Activated CD4-positive, alpha-beta T cell treated with anti-CD3 and anti-CD28 coated beads, Interleukin-2, amount 50 U/mL, for 16 hours (primary cell): Measurements from ENCODE around the gene CST9L.
A peak's percentile ranks its signal among the peaks of the same experiment; 100 is the strongest.

Experiments used
- DNase-seq: peaks from one replicate; pipeline ENCODE4 v3.0.0-alpha.2; 2020

Gene CST9L

GRCh38 chr20:23542801-23543200 lies 25.5 kb downstream of the CST9L start:
- no peak for DNase-seq

GRCh38 chr20:23541776-23542175 lies 26.5 kb downstream of the CST9L start:
- DNase-seq = no peak

DNA sequence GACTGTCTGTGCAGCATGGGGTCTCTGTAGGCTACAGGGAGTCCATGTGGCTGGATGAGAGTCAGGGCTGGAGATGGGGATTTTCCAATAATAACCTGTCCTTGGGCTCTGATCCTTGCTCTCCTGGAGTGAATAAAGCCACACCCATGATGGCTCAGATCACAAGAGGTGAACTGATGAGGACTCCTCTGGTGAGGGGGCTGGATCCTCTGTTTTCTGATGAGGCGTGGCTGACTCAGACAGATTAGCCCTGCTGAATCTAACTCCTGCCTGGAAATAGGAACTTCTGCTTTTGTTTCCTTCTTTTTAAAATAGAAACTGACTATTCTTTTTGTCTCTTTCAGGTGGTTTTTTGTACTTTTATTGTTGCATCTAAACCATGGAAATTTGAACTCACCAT lies 27.0 kb downstream of the CST9L start:
- DNase-seq = no peak

DNA sequence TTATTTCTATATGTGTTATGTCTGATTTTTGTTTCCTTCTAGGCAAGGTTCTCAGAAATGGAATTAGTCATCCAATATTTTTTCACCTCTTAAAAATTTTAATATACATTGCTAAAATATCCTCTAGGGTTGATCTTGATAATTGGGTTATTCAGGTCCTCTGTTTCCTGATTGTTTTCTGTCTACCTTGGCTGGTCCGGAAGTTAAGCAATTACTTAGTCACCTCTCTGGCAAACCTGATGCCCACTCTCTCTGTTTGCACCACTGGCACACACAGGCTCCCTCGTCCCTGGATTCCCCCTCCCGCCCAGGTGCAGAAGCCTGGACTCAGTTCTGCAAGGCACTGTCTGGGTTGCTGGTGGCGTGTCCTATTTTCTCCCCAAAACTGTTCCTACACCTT lies 27.7 kb downstream of the CST9L start:
- DNase-seq = no peak

DNA sequence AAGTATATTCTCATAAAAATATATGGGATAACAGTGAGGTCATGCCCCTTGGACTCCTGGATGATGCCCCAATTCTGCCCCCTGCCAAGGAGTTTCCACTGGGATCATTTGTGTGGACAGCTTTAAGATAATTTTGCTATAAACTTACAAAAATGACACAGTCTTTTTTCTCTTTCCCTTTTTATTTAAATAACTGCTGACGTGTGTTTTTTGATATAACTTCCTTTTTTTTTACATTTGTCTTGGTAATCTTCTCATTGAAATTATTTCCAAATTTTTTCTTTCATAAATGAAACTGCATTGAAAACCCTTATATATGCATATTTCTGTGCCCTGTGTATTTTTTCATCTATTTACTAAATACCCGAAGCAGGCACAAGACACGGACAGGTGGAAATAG lies 31.3 kb downstream of the CST9L start:
- DNase-seq = no peak

GRCh38 chr20:23536328-23536974 lies 31.8 kb downstream of the CST9L start:
- no peak for DNase-seq

DNA sequence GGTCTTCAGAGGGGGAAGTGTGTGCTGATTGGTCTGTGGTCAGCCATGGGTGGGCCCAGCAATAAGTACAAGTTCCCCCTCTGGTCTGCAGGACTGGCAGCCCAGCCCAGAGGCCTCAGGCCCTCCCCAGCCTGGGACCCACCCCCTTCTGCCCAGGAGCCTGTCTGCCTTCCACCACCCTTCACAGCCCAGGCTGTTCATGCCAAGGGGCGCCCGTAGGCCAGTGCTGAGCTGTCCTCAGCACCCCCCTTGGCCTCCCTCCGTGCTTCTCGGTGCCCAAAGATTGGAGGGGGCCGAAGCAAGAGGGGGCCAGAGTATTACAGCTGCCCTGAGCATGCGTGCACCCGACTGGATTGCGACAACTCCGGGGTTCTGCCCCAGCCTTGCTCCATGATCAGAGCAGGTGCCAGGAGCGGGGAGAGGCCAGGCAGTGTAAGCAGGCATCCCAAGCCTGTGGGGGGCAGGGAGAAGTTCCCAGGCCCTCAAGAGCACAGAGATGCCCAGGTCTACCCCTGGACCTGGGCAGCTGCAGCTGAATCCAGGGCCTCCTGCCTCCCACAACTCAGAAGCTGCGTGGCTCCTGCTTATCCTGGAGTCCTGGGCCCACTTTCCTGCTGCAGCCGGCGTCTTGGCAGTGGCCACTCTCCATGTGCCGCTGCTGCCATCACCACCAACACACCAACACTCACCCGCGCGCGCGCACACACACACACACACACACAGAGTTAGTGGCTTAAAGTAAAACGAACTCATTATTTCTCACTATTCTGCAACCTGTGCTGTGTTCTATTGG lies 33.3 kb downstream of the CST9L start:
- no peak for DNase-seq

GRCh38 chr20:23533161-23533560 lies 35.1 kb downstream of the CST9L start:
- DNase-seq = no peak

GRCh38 chr20:23532533-23532932 lies 35.8 kb downstream of the CST9L start:
- no peak for DNase-seq

GRCh38 chr20:23530937-23531567 lies 37.2 kb downstream of the CST9L start:
- DNase-seq = no peak

DNA sequence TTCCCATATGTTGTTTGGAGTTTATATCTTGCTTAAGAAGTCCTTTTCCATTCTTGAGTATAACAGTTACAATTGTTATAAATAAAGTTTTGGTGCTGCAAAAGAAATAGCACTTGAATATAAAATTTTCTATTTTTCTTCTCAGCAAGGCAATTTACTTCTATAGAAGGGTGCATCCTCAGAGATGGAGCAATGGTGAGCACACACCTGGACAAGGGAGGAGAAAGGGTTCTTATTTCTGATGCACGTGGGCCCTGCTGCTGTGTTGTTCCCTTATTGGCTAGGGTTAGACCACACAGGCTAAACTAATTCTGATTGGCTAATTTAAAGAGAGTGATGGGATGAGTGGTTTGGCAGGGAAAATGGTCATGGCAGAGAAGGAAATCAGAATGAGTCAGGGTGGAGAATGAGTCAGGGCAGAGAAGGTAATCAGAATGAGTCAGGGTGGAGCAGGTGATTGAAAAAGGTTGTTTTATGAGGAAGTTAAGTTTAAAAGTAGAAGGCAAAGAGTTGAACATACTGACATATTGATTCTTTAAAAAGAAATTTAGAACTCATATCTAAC lies 39.3 kb downstream of the CST9L start:
- peak; percentile 37 for DNase-seq

DNA sequence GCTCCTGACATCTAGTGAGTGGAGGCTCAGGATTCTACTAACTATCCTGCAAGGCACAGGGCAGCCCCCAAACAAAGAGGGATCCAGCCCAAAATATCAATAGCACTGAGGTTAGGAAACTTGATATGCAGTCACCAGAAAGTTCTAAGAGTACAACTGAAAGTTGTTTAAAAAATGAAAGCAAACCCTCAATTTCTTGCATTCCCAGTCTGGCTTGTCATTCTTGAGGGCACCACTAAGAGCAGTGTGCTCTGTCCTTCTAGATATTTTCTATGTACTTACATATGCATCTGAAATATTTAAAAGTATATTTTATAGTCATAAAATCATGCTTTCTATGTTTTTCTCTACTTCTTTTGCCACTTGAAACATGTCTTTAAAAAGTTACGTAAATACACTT lies 41.4 kb downstream of the CST9L start:
- no peak for DNase-seq

- DNase-seq = no peak
These were observed 44.1 kb downstream of the CST9L start for GRCh38 chr20:23524146-23524545.

DNA sequence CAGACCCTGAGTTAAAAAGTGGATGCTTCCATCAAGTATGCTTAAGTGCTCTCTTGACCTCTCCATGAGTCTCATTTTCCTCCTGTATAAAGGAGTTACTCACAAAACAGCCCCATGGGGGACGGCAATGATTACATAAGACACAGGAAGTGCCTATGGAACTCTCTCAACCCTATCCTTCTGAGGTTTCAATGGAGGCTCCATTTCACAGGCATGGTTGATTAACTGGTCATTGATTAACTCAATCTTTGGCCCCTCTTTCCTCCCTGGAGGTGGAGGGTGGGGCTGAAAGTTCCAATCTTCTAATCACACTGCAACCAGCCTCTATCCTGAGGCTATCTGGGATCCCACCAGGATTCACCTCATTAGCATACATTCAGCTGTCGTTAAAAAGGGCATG lies 48.1 kb downstream of the CST9L start:
- no peak for DNase-seq

DNA sequence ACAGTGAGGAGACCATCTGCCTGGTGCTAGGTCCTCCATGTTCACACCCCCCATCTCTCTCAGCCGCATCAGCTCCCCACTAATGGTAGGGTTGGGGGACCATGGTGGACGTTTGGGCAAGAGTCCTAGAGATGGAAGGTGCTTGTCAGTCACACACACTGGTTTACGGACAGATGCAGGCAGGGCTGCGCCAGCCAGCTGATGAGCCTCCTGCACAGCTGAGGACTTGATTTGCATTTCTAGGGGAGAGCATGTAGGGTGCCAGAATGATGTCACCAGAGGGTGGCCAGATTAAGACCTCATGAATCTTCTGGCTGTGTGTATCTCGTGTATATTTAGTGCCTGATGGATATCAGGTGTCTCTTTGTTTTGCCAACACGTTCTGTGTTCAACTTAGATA lies 48.7 kb downstream of the CST9L start:
- no peak for DNase-seq

- DNase-seq = no peak
These were observed 50.6 kb downstream of the CST9L start for GRCh38 chr20:23517719-23518118.

DNA sequence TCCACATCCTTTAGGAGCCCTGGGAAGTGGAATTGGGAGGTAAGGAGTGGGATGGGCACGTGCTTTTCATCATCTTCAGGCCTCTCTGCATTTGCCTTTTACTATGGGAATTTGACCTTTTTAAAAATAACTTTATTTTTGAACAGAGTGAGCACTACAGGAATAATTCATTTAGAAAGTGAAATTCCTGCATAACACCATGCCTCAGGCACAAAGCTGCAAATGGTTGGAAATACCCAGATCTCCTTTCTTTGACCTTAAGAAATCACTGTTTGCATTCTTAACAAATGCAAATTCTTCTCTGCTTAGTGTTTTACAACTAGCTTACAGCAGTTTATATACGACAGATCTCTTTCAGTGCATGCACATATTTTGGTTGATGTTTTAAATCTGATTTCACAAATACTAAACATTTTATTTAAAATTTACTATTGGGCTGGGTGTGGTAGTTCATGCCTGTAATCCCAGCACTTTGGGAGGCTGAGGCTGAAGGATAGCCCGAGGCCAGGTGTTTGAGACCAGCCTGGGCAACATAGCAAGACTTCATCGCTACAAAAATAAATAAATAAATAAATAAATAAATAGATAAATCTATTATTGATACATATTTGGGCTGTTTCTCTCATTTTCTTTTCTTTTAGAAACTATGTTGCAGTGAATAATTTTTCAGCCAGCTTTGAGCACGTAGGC lies 52.9 kb downstream of the CST9L start:
- no peak for DNase-seq

DNA sequence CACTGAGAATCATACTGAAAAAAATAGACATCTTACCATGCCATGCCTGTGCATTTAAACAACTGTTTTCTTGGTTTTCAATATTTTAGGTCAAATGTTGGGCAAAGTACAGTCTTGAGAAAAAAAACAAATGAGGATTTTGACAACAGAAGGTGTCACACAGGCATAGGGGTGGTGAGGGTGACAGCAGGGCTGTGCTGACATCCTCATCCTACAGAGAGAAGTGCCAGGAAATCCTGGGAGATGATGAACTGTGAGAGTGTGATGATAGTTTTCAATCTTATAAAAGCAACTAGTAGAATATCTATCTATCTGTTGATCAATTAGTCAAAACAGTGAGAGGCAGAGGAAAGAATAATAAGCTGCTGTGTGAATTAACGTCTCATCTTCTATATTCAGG lies 53.4 kb downstream of the CST9L start:
- no peak for DNase-seq
